Activated CD8-positive, alpha-beta memory T cell treated with anti-CD3 and anti-CD28 coated beads, Interleukin-2, amount 50 U/mL, for 48 hours (primary cell): ENCODE results near the gene SORCS1.
"Not testable (repeated sequence)": the region's sequence is repeated elsewhere in the genome, so short reads cannot be mapped to it uniquely, and the experiment has no call there.

Source experiments
- DNase-seq: peaks from one replicate; pipeline ENCODE4 v3.0.0-alpha.2; 2020

Gene SORCS1

DNA sequence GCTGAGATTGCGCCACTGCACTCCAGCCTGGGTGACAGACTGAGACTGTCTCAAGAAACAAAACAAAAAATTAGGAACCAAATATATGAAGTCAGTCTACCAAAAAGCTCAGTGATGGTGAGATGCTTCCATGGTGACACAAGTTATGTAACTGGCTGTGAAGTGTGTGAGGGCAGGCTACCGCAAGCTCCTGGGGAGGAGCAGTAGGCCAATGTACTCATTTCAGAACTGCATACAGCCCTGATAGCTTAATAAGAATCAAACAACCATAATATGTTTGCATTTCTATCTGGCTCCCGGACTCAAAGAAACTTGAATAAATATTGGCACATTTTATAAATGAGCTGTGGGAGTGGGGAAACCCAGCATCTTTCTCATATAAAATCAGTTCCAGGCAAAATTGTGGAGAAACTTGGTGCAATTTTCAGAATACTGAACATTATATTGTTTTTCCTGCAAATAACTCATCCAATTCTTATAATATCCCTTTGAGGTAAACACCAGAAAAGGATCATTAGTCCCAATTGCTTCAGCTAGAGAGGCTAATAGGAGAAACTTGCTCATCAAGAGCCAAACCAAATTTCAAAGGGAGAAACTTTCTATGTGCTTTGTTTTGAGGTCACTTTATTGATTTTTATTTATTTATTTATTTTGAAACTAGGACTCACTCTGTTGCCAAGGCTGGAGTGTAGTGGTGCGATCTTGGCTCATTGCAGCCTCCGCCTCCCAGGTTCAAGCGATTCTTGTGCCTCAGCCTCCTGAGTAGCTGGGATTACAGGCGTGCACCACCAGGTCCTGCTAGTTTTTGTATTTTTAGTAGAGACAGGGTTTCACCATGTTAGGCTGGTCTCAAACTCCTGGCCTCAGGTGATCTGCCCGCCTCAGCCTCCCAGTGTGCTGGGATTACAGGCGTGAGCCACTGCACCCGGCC lies 127.0 kb downstream of the SORCS1 start:
- DNase-seq, result no peak

DNA sequence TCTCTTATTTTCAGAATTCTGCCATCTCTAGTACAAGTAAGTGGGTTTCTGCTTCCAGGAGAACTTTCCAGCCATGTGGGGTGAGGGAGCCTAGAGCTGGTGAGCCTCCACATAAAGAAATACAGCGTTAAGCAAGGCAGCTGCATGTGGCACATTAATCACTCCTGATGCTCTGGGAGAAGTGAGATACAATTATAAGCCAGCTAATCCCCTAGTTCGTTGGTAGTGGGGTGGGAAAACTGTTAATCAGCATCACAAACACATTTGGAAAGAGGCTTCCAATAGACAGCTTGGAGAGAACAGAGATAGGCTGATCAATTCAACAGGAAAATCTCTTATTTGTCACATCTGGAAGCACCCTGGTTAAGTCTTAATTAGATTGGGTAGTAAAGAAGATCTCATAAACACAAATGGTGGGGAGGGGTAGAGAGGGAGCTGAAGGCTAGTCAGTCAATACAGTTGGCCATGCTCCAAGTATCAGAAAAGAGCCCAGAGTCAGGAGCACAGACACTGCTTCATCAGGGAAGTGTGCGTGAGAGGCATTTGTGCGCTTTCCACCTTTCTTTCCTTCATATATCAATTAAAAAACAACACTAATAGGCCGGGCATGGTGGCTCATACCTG lies 130.6 kb downstream of the SORCS1 start:
- no peak for DNase-seq

DNA sequence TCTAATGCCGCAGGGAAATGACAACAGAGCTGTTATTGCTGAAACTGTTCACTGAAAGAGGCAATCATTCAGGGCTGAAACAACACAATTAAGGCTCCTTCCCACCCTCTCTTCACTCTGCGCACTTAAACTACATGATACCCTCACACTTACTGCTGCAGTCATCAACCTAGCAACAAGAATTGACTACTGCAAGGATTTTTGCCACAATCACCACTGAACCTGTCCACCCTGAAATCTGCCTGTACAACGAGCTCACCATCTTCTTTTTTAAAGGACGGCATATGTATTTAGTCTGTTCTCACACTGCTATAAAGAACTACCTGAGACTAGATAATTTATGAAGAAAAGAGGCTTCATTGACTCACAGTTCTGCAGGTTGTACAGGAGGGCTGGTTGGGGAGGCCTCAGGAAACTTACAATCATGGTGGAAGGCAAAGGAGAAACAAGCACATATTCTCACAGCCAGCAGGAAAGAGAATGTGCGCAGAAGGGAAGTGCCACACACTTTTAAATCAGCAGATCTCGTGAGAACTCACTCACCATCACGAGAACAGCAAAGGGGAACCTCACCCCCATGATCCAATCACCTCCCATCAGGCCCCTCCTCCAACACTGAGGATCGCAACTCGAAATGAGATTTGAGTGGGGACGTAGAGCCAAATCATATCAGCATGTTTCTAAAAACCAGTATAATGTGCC lies 131.7 kb downstream of the SORCS1 start:
- no peak for DNase-seq

DNA sequence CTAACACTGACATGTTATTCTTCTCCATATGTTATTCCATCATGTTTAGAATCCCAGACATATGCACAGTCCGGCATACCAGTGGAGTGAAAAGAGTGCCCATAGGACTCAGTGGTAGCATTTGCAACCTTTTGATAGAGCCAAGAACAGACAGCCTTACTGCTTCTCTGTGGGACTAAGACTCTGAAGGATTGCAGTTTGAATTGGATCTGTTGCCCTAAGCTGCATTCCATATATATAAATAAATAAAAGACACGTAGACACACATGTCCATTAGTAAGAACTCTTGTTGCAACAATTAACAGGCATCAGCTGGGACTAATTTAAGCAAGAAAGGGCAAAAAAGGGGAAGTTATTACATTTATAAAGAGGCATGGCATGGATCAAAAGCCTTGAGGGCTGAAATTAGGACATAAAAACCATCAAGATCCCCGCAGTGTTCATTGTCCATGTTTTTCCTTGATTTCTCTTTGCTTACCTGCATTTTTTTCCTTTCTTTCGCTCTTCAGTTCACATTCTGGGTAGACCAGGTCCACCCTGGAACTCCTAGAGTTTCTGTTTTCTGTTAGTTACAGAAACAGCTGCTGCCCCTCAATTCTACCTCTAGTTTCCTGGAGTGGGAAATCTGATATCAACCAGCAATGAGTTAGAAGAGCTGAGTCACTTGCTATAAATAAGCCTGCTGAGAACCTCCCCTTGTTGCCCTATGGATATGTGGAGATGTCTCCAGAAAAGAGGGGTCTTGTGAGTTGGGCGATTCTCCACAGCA lies 132.4 kb downstream of the SORCS1 start:
- no peak for DNase-seq

DNA sequence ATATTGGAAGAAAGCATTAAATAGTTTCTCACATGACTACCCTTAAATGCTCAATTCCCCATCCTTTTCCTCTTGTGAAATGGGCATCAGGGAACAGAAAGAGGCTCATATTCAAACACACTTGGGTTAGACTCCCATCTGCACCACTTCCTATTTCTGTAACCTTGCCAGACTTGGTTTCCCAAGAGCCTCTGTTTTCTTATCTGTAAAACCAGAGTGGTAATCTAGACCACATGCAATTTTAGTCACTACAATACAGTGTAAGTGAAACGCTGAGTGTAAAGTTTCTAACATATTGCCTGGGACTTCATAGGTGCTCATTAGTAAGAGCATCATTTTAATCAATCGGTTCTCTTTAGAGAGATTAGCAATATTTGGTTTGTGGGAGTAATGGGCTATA lies 136.3 kb downstream of the SORCS1 start:
- no peak for DNase-seq

DNA sequence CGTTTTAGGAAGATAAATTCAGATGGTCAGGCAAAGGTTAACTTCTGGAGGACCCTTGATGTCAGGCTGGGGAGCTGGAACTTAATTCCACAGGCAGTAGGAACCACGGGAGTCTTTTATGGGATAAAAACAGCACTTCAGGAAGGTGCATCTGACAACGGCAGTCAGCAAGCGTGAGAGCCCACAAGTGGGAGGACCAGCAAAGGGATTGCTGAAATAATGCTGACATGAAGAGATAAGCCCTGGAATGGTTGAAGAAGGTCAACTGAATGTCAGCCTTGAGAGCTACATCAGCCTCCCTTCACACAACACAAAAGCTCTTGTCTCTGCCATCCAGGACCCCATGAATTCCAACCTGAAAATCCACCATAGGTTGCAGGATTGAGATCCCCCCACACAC lies 138.8 kb downstream of the SORCS1 start:
- no peak for DNase-seq

DNA sequence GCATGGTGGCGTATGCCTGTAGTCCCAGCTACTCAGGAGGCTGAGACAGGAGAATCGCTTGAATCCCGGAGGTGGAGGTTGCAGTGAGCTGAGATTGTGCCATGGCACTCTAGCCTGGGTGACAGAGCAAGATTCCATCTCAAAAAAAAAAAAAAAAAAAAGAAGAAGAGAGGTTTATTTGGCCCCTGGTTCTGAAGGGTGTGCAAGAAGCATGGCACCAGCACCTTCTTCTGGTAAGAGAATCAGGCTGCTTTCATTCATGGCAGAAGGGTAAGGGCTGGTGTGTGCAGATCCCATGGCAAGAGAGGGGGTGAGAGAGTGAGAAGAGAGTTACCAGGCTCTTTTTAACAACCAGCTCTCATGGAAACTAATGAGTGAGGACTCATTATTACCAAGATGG lies 140.5 kb downstream of the SORCS1 start:
- not testable (repeated sequence) for DNase-seq

GRCh38 chr10:107022600-107023354 lies 141.7 kb downstream of the SORCS1 start:
- no peak for DNase-seq

DNA sequence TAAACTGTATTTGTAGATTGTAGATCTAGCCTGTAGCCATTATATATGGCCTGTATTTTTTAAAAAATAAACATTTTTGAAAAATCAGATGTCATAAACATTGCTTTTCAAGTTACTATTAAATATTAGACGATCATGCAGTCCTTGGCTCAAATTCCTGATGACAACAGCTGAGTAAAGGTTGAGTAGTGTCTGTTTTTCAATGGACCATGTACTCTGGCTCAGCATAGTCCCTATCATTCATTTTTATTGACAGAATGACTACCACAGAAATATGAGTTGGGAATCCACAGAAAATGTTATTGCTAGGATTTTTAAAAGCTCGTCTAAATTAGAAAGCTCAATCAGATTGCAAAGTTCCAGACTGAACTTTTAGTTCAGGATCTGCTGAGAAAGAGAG lies 145.4 kb downstream of the SORCS1 start:
- no peak for DNase-seq

DNA sequence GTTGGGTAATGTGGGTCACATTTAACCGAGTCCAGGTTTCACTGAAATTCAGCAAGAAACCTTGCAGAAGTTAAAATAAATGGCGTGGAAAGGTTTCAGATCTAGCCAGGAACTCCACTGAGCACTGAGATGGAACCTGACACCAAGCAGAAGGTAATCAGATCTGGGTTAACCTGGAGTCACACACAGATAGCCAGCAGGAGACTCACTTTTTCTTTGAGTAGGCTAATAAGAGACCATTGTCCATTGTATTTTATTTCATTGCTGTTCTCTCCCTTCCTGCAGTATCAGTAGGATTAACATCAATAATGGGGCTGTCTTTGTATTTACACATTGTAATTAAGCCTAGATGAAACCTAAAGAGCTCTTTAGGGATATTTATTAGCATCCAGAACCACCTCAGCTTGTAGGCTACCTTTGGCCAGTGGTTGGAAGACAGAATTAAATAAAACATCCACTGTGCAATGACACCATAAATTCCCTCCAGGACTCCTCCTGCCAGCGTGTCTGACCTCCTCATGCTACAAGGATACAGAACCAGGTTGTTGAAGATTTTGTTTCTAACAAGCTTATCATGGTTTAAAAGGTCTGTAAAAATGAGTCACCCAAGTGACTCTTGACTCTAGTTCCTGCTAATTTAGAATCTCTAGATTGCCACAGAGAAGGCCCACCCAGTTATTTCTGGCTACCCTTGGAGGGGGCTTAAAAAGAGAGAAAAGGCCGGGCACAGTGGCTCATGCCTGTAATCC lies 151.1 kb downstream of the SORCS1 start:
- no peak for DNase-seq

DNA sequence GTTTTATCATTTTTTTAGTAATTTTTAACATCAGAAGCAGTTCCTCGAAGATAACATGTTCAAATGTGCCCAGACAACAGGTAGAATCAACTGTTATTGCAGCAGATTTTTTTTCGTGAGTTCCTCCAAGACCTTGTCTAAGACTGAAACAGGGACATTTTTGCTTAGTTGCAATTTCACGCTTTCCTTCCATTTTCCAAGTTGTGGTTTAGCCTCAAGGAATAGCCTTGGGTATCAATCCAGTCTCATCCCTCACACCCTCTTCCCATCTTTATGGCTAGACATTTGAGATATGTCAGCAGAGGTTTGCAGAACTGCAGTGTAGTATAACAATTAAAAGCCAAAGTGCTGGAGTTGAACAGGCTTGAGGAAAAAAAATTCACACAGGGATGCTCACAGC lies 152.5 kb downstream of the SORCS1 start:
- DNase-seq, result no peak

DNA sequence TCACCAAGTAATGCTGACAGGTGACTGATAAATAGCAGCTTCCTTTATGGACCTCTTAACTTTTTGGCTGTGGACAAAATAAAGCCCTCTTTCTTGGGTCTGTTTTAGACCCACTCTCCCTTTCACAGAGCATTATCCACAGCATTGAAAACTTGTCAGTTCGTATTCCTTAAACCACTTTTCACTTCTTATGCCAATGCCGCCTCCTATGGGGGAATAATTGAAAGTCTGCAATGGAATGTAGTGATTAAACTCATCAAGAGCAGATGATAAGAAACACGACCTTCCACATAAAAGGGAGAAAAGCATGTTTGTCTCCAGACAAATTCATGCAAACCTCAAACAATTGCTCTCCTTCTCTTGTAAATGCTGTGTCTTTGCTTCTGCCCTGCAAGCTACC lies 153.4 kb downstream of the SORCS1 start:
- no peak for DNase-seq

DNA sequence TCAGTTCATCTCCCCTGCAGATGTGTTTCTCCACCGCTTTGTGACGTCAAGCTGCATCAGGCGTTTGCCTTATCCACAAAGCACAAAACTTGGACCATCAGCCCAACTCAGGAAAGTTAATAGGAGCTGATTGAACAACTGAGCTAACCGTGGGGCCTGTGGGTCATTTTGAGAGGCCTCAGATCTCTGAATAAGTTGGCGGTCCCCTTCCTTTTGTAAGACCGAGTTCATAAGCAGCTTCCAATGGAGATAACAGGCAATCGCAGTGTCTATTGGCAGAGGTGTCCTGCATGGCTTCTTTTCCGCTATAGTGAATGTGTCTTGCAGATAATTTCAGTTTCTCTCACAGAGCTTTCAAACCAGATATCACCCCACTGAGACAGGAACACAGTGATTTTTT lies 154.0 kb downstream of the SORCS1 start:
- no peak for DNase-seq

DNA sequence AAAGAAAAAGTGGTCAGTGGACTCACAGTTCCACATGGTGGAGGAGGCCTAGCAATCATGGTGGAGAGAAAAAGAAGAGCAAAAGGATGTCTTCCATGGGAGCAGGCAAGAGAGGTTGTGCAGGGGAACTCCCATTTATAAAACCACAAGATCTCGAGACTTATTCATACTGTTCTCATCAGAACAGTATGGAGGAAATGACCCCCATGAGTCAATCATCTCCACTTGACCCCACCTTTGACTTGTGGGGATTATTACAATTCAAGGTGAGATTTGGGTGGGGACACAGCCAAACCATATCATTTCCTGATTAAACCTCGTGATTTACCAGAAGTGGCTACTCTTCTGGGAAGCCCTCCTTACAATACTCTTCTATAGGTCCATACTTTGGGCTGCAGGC lies 160.1 kb downstream of the SORCS1 start:
- no peak for DNase-seq

DNA sequence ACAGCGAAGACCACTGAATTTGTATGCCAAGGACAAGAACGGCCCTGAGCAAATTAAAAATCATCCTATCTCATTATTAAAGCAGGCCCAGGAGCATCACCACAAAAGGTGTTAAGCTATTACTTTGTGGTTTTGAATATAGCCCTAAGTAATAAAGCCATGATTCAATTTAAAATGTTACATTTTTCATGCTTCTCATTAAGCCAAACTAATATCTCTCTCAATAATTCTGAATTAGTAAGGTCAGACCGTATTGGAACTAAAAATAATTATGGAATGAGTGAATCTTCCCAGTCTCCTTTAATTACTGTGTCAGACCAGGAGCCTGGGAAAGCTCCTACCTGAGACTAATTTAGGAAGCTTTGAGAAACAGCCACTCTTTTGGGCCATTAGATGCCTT lies 162.4 kb downstream of the SORCS1 start:
- DNase-seq, result no peak

DNA sequence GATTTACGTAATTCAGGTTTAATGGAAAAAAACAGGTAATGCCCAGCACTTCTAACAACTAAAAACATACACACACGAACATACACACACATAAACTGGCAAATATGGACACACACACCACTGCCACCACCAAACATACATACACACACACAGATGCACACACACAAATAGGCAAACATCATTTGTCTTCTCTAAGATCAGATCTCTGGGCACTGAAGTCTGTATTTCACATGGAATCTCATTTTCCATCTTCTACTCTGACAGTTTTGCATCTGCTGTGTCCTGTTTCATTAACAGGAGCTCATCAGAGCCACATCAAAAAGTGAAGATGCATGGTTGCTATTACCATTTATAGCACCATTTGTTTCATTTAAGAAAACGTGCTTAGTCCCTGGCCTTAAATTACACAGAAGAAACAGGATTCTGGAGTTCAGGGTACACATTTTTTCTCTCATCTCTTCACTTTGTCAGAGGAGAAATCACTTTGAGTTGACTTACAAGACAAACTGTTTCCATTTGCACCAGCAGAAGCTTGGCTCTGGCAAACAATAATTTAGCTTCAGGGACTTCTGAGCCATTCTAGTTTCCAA lies 165.3 kb downstream of the SORCS1 start:
- DNase-seq, result no peak

DNA sequence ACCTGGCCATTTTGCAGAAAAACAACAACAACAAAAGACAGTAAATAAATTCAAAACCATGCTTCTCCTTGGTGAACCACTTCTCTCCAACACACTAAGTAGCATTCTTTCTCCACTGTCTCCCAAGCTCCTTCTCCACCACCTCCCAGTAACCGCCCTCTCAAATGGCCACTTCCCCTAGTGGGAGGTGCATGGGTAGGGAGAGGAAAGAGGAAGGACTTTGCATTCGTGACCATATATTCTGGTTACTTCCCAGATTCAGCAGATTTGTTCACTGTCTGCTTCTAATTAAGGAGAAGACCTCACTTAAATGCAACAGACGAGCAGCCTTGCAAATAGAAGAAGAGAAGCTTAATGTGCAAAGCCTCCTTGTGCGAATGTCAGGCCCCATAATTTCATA lies 166.8 kb downstream of the SORCS1 start:
- no peak for DNase-seq

- no peak for DNase-seq
Observed at GRCh38 chr10:106996510-106996909, 168.0 kb downstream of the SORCS1 start.

DNA sequence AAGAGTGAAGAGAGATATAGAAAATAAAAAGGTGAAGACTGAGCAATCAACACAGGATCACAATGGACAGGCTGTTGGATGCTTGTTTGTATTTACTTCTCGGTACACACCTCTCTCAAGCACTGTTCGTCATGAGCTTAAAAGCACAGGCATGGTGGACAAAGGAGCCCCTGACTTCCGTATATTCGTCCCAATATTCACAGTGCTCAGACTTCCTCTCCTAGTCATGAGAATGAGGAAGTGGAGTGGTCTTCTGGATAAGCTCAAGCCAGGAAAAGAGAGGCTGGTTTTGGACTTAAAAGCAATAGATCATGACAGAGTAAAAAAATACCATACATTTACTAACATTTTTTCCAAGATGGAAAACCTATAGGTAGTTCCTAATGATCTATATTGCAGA lies 172.5 kb downstream of the SORCS1 start:
- DNase-seq, result no peak

- no peak for DNase-seq
Observed at GRCh38 chr10:106991091-106991490, 173.4 kb downstream of the SORCS1 start.

DNA sequence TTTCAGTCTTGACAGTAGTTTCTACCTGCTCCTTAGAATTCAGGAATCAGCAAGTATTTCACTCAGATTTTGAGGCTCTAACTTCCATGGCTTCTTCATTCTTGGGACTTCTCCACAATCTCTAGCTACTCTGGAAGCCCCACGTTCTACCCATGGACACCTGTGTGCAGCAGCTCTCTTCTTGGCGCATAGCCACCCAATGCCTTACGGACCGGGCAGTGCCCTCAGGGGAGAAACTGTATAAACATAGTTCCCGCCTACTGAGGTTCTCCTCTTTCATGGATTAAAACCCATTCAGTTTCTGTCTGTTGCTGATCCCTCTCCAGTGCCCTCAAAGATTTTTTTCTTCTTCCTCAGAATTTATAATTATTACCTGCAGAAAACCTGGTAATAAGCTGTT lies 177.1 kb downstream of the SORCS1 start:
- DNase-seq, result no peak
